HepG2 (cell line): ENCODE measurements around the gene ZBTB8OS.

Source experiments
- NFRKB ChIP-seq: fragments of 450-650 bp; IDR thresholded peaks from 2 replicates; pipeline ENCODE4 v1.6.1; 2017
- PTBP1 ChIP-seq: fragments of 200-400 bp; formaldehyde crosslinking; IDR thresholded peaks from 2 replicates; pipeline ENCODE4 v1.6.1; 2018; ENCODE audit warnings: low read length, low read depth; ENCODE audit not compliant: poor library complexity, severe bottlenecking
- TF ChIP-seq, protein P1 (sequence below): sonication (generic); formaldehyde crosslinking; IDR thresholded peaks from 2 replicates; pipeline ENCODE4 v1.5.0; 2020; ENCODE audit warnings: mild to moderate bottlenecking, missing genetic modification reagents, moderate library complexity

DNA sequence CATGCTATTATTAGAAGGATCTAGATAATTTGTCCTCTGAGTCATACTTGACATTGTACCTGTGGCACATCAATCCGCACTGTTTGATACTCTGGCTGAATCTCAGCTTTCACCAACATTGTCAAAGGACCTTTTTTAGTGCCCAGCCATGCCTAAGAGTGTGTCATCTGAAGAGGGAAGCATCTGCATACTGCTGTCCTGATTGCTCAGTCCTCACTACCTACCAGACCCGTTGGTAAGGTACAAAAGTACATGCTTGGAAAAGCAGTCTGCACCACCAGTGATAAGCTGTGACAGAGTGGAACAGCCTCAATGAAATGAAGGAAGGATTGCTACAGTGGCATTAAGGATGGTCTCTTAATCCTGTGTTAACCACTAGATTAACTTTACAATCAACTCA, 35.1 kb upstream of the ZBTB8OS start:
- TF ChIP-seq, protein P1, sequence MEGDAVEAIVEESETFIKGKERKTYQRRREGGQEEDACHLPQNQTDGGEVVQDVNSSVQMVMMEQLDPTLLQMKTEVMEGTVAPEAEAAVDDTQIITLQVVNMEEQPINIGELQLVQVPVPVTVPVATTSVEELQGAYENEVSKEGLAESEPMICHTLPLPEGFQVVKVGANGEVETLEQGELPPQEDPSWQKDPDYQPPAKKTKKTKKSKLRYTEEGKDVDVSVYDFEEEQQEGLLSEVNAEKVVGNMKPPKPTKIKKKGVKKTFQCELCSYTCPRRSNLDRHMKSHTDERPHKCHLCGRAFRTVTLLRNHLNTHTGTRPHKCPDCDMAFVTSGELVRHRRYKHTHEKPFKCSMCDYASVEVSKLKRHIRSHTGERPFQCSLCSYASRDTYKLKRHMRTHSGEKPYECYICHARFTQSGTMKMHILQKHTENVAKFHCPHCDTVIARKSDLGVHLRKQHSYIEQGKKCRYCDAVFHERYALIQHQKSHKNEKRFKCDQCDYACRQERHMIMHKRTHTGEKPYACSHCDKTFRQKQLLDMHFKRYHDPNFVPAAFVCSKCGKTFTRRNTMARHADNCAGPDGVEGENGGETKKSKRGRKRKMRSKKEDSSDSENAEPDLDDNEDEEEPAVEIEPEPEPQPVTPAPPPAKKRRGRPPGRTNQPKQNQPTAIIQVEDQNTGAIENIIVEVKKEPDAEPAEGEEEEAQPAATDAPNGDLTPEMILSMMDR: no peak
- TF ChIP-seq PTBP1: no peak
- TF ChIP-seq NFRKB: no peak
